Neutrophil (primary cell): Measurements from ENCODE around the gene CCL5.

ENCODE experiments used
- H3K27ac ChIP-seq: fragments of 200-600 bp; sonication (generic); 2 replicates; pipeline ENCODE4 v1.5.1; 2016; ENCODE audit warnings: mild to moderate bottlenecking, moderate library complexity
- H3K27me3 ChIP-seq: fragments of 200-600 bp; sonication (generic); 2 replicates; pipeline ENCODE4 v1.6.0; 2016; ENCODE audit warnings: mild to moderate bottlenecking
- H3K36me3 ChIP-seq: fragments of 200-600 bp; sonication (generic); 2 replicates; pipeline ENCODE4 v1.5.1; 2017
- H3K4me1 ChIP-seq, 2 experiments: fragments of 200-600 bp in 1 of 2; sonication (generic) in 1 of 2; 1 replicate in 1 of 2; 2 replicates in 1 of 2; pipeline versions ENCODE4 v1.5.1 to v1.6.1; 2013 to 2016; ENCODE audit warnings: low read depth in 1 of 2, low read length in 1 of 2, mild to moderate bottlenecking in 1 of 2, moderate library complexity in 1 of 2; ENCODE audit not compliant: control insufficient read depth in 1 of 2, insufficient read depth in 1 of 2
- H3K4me3 ChIP-seq, 2 experiments: fragments of 200-600 bp in 1 of 2; sonication (generic) in 1 of 2; 1 replicate in 1 of 2; 2 replicates in 1 of 2; pipeline ENCODE4 v1.5.1; 2013 to 2016; ENCODE audit warnings: low read depth in 1 of 2, low read length in 1 of 2, mild to moderate bottlenecking in 1 of 2, moderate library complexity in 1 of 2
- H3K9me3 ChIP-seq: fragments of 200-600 bp; sonication (generic); 2 replicates; pipeline ENCODE4 v1.5.1; 2016
- CTCF ChIP-seq: fragments of 200-600 bp; sonication (generic); IDR thresholded peaks from 2 replicates; pipeline ENCODE4 v1.5.1; 2016; ENCODE audit warnings: antibody characterized with exemption

CCL5 gene

GRCh38 chr17:35876534-35876933 is 3.6 kb downstream of the CCL5 start:
- H3K36me3 ChIP-seq, result no peaks in the 10 kb centered on the region
- no peaks in the 10 kb centered on the region for H3K27me3 ChIP-seq
- H3K9me3 ChIP-seq, result no peaks in the 10 kb centered on the region
- no peak for TF ChIP-seq CTCF
- H3K4me1 ChIP-seq, result no peaks in the 10 kb centered on the region
- no peak overlapping the region for H3K27ac ChIP-seq
- no peak overlapping the region for H3K4me3 ChIP-seq

- Histone ChIP-seq H3K27me3 (no peaks in the 10 kb centered on the region), H3K27ac (no peak overlapping the region), H3K9me3 (no peaks in the 10 kb centered on the region), H3K4me1 (no peaks in the 10 kb centered on the region), H3K36me3 (no peaks in the 10 kb centered on the region), H3K4me3 (no peak overlapping the region)
- no peak for TF ChIP-seq CTCF
Observed at GRCh38 chr17:35875800-35876139, 4.4 kb downstream of the CCL5 start.

- Histone ChIP-seq H3K27me3 (no peaks in the 10 kb centered on the region), H3K9me3 (no peaks in the 10 kb centered on the region), H3K4me3 (no peak overlapping the region), H3K36me3 (no peaks in the 10 kb centered on the region), H3K4me1 (no peaks in the 10 kb centered on the region), H3K27ac (no peak overlapping the region)
- no peak for TF ChIP-seq CTCF
Observed at GRCh38 chr17:35875072-35875799, 4.9 kb downstream of the CCL5 start.

- Histone ChIP-seq H3K4me3 (no peak overlapping the region), H3K36me3 (no peaks in the 10 kb centered on the region), H3K27me3 (no peaks in the 10 kb centered on the region), H3K27ac (no peak overlapping the region), H3K9me3 (no peaks in the 10 kb centered on the region), H3K4me1 (no peaks in the 10 kb centered on the region)
- no peak for TF ChIP-seq CTCF
Observed at GRCh38 chr17:35872196-35872980, 7.8 kb downstream of the CCL5 start.

GRCh38 chr17:35870906-35871819 is 9.0 kb downstream of the CCL5 start:
- H3K9me3 ChIP-seq, result no peaks in the 10 kb centered on the region
- H3K27me3 ChIP-seq, result no peaks in the 10 kb centered on the region
- no peaks in the 10 kb centered on the region for H3K36me3 ChIP-seq
- TF ChIP-seq CTCF, result no peak
- H3K27ac ChIP-seq, result no peak overlapping the region
- no peak overlapping the region for H3K4me3 ChIP-seq
- no peaks in the 10 kb centered on the region for H3K4me1 ChIP-seq
